ENCODE measurements around the gene MAF. TPM values are rescaled to one million over a fixed set of nuclear protein-coding genes. Genes with fewer than 3 reads are reported as not detected.

The MAF gene
- total and polyA plus RNA-seq, 9 of the 15 experiments (the other 6 are each of a cell fraction or from before 2014, with no cell fraction given): 0.01 to 0.18 TPM; not detected in 7

GRCh38 chr16:79597277-79598062 is 3.1 kb downstream of the MAF start:
- H4K20me1 ChIP-seq (replicated peaks; ENCODE audit: control insufficient read depth, insufficient read depth, low read length): no peaks in the 10 kb centered on the region
- H3K4me1 ChIP-seq (replicated peaks in 1 of 2; ENCODE audit: control insufficient read depth in 2 of 2, insufficient read depth in 2 of 2, low read length in 2 of 2): peaks cover 0 to 27% of the 10 kb centered on the region in 2 experiments; a peak in 3 of 5 replicates
- peaks cover 19 to 23% of the 10 kb centered on the region in 2 experiments for H3K27me3 ChIP-seq (ENCODE audit: control insufficient read depth in 2 of 2, insufficient read depth in 2 of 2, low read length in 2 of 2)
- 1% methylated on average over 5 of the region's 5 CpGs for WGBS (ENCODE audit: insufficient coverage, low coverage, missing lambda C conversion rate)
- H3K9me1 ChIP-seq (ENCODE audit: control insufficient read depth, insufficient read depth, low read length): no peaks in the 10 kb centered on the region
- intact Hi-C loops (cut with micrococcal nuclease): no loop called here
- H3K9ac ChIP-seq (ENCODE audit: insufficient read depth in 1 of 2, low read depth in 2 of 2, low read length in 2 of 2): no peak overlapping the region
- ChIA-PET CTCF (ENCODE audit: low intra/inter-chr PET ratio) (no interaction called here), POLR2A (no interaction called here)
- FAIRE-seq (no peak), ATAC-seq (no peak), DNase-seq (ENCODE audit: extremely low read depth in 1 of 4, low spot score in 3 of 4) (no peak)
- no peaks in the 10 kb centered on the region for H3K36me3 ChIP-seq (ENCODE audit: control insufficient read depth, insufficient read depth, low read length)
- H3K4me3 ChIP-seq: no peak overlapping the region
- no peaks in the 10 kb centered on the region for H3K9me3 ChIP-seq (replicated peaks; ENCODE audit: control insufficient read depth, insufficient read depth, low read depth, low read length)
- H3K4me2 ChIP-seq (ENCODE audit: insufficient read depth, low read length): no peak overlapping the region
- H3K79me2 ChIP-seq (ENCODE audit: control insufficient read depth, insufficient read depth, low read length): no peaks in the 10 kb centered on the region
- no TSS peak for BruUV-seq (replicated peaks)
- TF ChIP-seq CBX8 (IDR thresholded peaks at IDR 0.05; ENCODE audit: borderline replicate concordance, extremely low read depth, low read depth, low read length, poor library complexity, severe bottlenecking) (peak; percentile 92), BRF1 (IDR thresholded peaks at IDR 0.05; ENCODE audit: borderline replicate concordance, extremely low read depth, insufficient read length) (no peak)
- H3K27ac ChIP-seq (ENCODE audit: extremely low read depth, low read depth, low read length): no peak overlapping the region
- in situ Hi-C loops (cut with MboI): no loop called here
- no peak overlapping the region for H2AFZ ChIP-seq (ENCODE audit: low read depth, low read length)

- Histone ChIP-seq H3K4me1 (replicated peaks in 1 of 2; ENCODE audit: control insufficient read depth in 2 of 2, insufficient read depth in 2 of 2, low read length in 2 of 2) (peaks cover 0 to 22% of the 10 kb centered on the region in 2 experiments; a peak in 3 of 5 replicates), H3K79me2 (ENCODE audit: control insufficient read depth, insufficient read depth, low read length) (no peaks in the 10 kb centered on the region), H3K27ac (ENCODE audit: extremely low read depth, low read depth, low read length) (no peak overlapping the region), H4K20me1 (replicated peaks; ENCODE audit: control insufficient read depth, insufficient read depth, low read length) (no peaks in the 10 kb centered on the region), H2AFZ (ENCODE audit: low read depth, low read length) (no peak overlapping the region), H3K36me3 (ENCODE audit: control insufficient read depth, insufficient read depth, low read length) (no peaks in the 10 kb centered on the region), H3K4me2 (ENCODE audit: insufficient read depth, low read length) (no peak overlapping the region), H3K9me3 (replicated peaks; ENCODE audit: control insufficient read depth, insufficient read depth, low read depth, low read length) (no peaks in the 10 kb centered on the region), H3K9ac (ENCODE audit: insufficient read depth in 1 of 2, low read depth in 2 of 2, low read length in 2 of 2) (no peak overlapping the region), H3K4me3 (no peak overlapping the region), H3K9me1 (ENCODE audit: control insufficient read depth, insufficient read depth, low read length) (no peaks in the 10 kb centered on the region), H3K27me3 (ENCODE audit: control insufficient read depth in 2 of 2, insufficient read depth in 2 of 2, low read length in 2 of 2) (peaks cover 16 to 22% of the 10 kb centered on the region in 2 experiments)
- TF ChIP-seq SMARCC2 (IDR thresholded peaks at IDR 0.05; ENCODE audit: low read depth) (no peak), SUPT5H (IDR thresholded peaks at IDR 0.05) (no peak), ETV6 (IDR thresholded peaks at IDR 0.05; ENCODE audit: borderline replicate concordance in 1 of 2, low read depth in 2 of 2, low read length in 1 of 2) (no peak), ETV6 (CRISPR knock-in tag; IDR thresholded peaks at IDR 0.05; ENCODE audit: borderline replicate concordance) (no peak), MXI1 (IDR thresholded peaks at IDR 0.05; ENCODE audit: low read depth, low read length) (no peak), NFE2L1 (tag; IDR thresholded peaks at IDR 0.05; ENCODE audit: borderline replicate concordance, low read depth) (no peak), ZNF134 (CRISPR knock-in tag; conservative IDR thresholded peaks at IDR 0.05) (no peak), CEBPG (CRISPR knock-in tag; IDR thresholded peaks at IDR 0.05) (no peak), CEBPG (tag; conservative IDR thresholded peaks at IDR 0.05 in 1 of 2, IDR thresholded peaks at IDR 0.05 in 1 of 2) (no peak), ETS2 (tag; IDR thresholded peaks at IDR 0.05; ENCODE audit: borderline replicate concordance, poor library complexity, severe bottlenecking) (no peak), ARHGAP35 (IDR thresholded peaks at IDR 0.05; ENCODE audit: partially characterized antibody) (no peak)
- in situ Hi-C loops (cut with MboI) (no loop called here), intact Hi-C loops (cut with micrococcal nuclease) (no loop called here)
- CTCF ChIA-PET (ENCODE audit: low intra/inter-chr PET ratio): no interaction called here
- DNase-seq (ENCODE audit: extremely low read depth in 1 of 4, low spot score in 3 of 4) (no peak), ATAC-seq (no peak), FAIRE-seq (no peak)
- POLR2A ChIA-PET: interaction anchor here (0.5 kb wide), 1 partner anchor 468 kb away, joined by 3 read pairs; no protein-coding TSS in a partner anchor
- BruUV-seq (replicated peaks): no TSS peak
- 7% methylated on average over 7 of the region's 7 CpGs for WGBS (ENCODE audit: insufficient coverage, low coverage, missing lambda C conversion rate)
These were observed 4.5 kb downstream of the MAF start for GRCh38 chr16:79595931-79596450.
